IPS-18a (cell line): ENCODE measurements around the gene KRTAP10-1.

Experiments
- H3K27ac ChIP-seq: one replicate; pipeline ENCODE4 v1.5.1; 2013; ENCODE audit warnings: low read length
- H3K27me3 ChIP-seq: one replicate; pipeline ENCODE4 v1.6.1; 2013; ENCODE audit warnings: mild to moderate bottlenecking, low read length; ENCODE audit not compliant: control insufficient read depth, insufficient read depth
- H3K36me3 ChIP-seq: one replicate; pipeline ENCODE4 v1.6.1; 2013; ENCODE audit warnings: low read depth, low read length; ENCODE audit not compliant: control insufficient read depth
- H3K4me1 ChIP-seq: one replicate; pipeline ENCODE4 v1.6.1; 2013; ENCODE audit warnings: low read depth, low read length; ENCODE audit not compliant: control insufficient read depth
- H3K4me3 ChIP-seq: one replicate; pipeline ENCODE4 v1.5.1; 2013; ENCODE audit warnings: low read length
- H3K9ac ChIP-seq: one replicate; pipeline ENCODE4 v1.6.1; 2013; ENCODE audit warnings: mild to moderate bottlenecking, low read length, moderate library complexity
- H3K9me3 ChIP-seq: one replicate; pipeline ENCODE4 v1.6.1; 2013; ENCODE audit warnings: low read depth, low read length; ENCODE audit not compliant: control insufficient read depth

KRTAP10-1 gene

GRCh38 chr21:44498280-44499210, 41.5 kb downstream of the KRTAP10-1 start:
- peaks cover 20% of the 10 kb centered on the region for H3K4me1 ChIP-seq
- H3K36me3 ChIP-seq, result no peaks in the 10 kb centered on the region
- H3K4me3 ChIP-seq, result no peak overlapping the region
- H3K9ac ChIP-seq, result no peak overlapping the region
- no peaks in the 10 kb centered on the region for H3K9me3 ChIP-seq
- H3K27ac ChIP-seq, result no peak overlapping the region
- H3K27me3 ChIP-seq, result no peaks in the 10 kb centered on the region

GRCh38 chr21:44497703-44498126, 42.3 kb downstream of the KRTAP10-1 start:
- Histone ChIP-seq H3K36me3 (no peaks in the 10 kb centered on the region), H3K4me1 (peaks cover 20% of the 10 kb centered on the region), H3K27me3 (no peaks in the 10 kb centered on the region), H3K9me3 (peaks cover 7% of the 10 kb centered on the region), H3K4me3 (no peak overlapping the region), H3K27ac (no peak overlapping the region), H3K9ac (no peak overlapping the region)

- Histone ChIP-seq H3K9me3 (peaks cover 7% of the 10 kb centered on the region), H3K9ac (no peak overlapping the region), H3K27me3 (no peaks in the 10 kb centered on the region), H3K4me3 (no peak overlapping the region), H3K4me1 (peaks cover 20% of the 10 kb centered on the region), H3K27ac (no peak overlapping the region), H3K36me3 (no peaks in the 10 kb centered on the region)
Observed at GRCh38 chr21:44496564-44497550, 43.1 kb downstream of the KRTAP10-1 start.

- Histone ChIP-seq H3K9me3 (peaks cover 7% of the 10 kb centered on the region), H3K27me3 (no peaks in the 10 kb centered on the region), H3K4me3 (no peak overlapping the region), H3K9ac (no peak overlapping the region), H3K27ac (no peak overlapping the region), H3K4me1 (peaks cover 20% of the 10 kb centered on the region), H3K36me3 (peaks cover 3% of the 10 kb centered on the region)
Observed at GRCh38 chr21:44495611-44496563, 44.1 kb downstream of the KRTAP10-1 start.

GRCh38 chr21:44494956-44495355, 45.0 kb downstream of the KRTAP10-1 start:
- H3K4me1 ChIP-seq, result peaks cover 20% of the 10 kb centered on the region
- peaks cover 3% of the 10 kb centered on the region for H3K36me3 ChIP-seq
- no peak overlapping the region for H3K9ac ChIP-seq
- H3K9me3 ChIP-seq, result peaks cover 7% of the 10 kb centered on the region
- H3K4me3 ChIP-seq, result no peak overlapping the region
- no peaks in the 10 kb centered on the region for H3K27me3 ChIP-seq
- H3K27ac ChIP-seq, result no peak overlapping the region

GRCh38 chr21:44494418-44494817, 45.6 kb downstream of the KRTAP10-1 start:
- no peak overlapping the region for H3K9ac ChIP-seq

GRCh38 chr21:44492567-44493385, 47.2 kb downstream of the KRTAP10-1 start:
- Histone ChIP-seq H3K36me3 (peaks cover 3% of the 10 kb centered on the region), H3K9ac (no peak overlapping the region), H3K9me3 (peaks cover 7% of the 10 kb centered on the region), H3K4me1 (peaks cover 13% of the 10 kb centered on the region), H3K27ac (no peak overlapping the region), H3K4me3 (no peak overlapping the region), H3K27me3 (no peaks in the 10 kb centered on the region)

More at GRCh38 chr21:44494418-44494817, 45.6 kb downstream of the KRTAP10-1 start:
- H3K27ac ChIP-seq, result no peak overlapping the region
- peaks cover 3% of the 10 kb centered on the region for H3K36me3 ChIP-seq
- H3K27me3 ChIP-seq, result no peaks in the 10 kb centered on the region
- H3K4me3 ChIP-seq, result no peak overlapping the region
- H3K4me1 ChIP-seq, result peaks cover 20% of the 10 kb centered on the region
- H3K9me3 ChIP-seq, result peaks cover 7% of the 10 kb centered on the region

GRCh38 chr21:44490816-44491215, 49.2 kb downstream of the KRTAP10-1 start:
- Histone ChIP-seq H3K36me3 (peaks cover 3% of the 10 kb centered on the region), H3K27me3 (no peaks in the 10 kb centered on the region), H3K9me3 (peaks cover 7% of the 10 kb centered on the region), H3K27ac (no peak overlapping the region), H3K4me1 (peaks cover 3% of the 10 kb centered on the region), H3K9ac (no peak overlapping the region), H3K4me3 (no peak overlapping the region)

GRCh38 chr21:44490405-44490804, 49.6 kb downstream of the KRTAP10-1 start:
- Histone ChIP-seq H3K9ac (no peak overlapping the region), H3K27me3 (no peaks in the 10 kb centered on the region), H3K36me3 (peaks cover 3% of the 10 kb centered on the region), H3K4me1 (peaks cover 7% of the 10 kb centered on the region), H3K4me3 (no peak overlapping the region), H3K27ac (no peak overlapping the region), H3K9me3 (peaks cover 7% of the 10 kb centered on the region)

- no peak overlapping the region for H3K4me3 ChIP-seq
- H3K4me1 ChIP-seq, result peaks cover 7% of the 10 kb centered on the region
- H3K27ac ChIP-seq, result no peak overlapping the region
- H3K9me3 ChIP-seq, result peaks cover 7% of the 10 kb centered on the region
- H3K36me3 ChIP-seq, result peaks cover 3% of the 10 kb centered on the region
- H3K27me3 ChIP-seq, result no peaks in the 10 kb centered on the region
- H3K9ac ChIP-seq, result no peak overlapping the region
Observed at GRCh38 chr21:44489962-44490361, 50.0 kb downstream of the KRTAP10-1 start.
